Left lobe of liver (tissue), 2 donors: ENCODE data around the gene CATSPERB. TPM values are rescaled to one million over a fixed set of nuclear protein-coding genes. Genes with fewer than 3 reads are reported as not detected.
"Not testable (repeated sequence)": the region's sequence is repeated elsewhere in the genome, so short reads cannot be mapped to it uniquely, and the experiment has no call there.

Experiments
- ATAC-seq: fragments of 200-7000 bp; cut with Tn5 transposase; one replicate; pipeline ENCODE4 v1.9.1; 2020; ENCODE audit warnings: mild to moderate bottlenecking, moderate library complexity
- DNase-seq: peaks from one replicate; pipeline ENCODE4 v3.0.0-alpha.2; 2020; ENCODE audit warnings: low spot score
- total RNA-seq: library from RNA; stranded (reverse); gene quantifications from one replicate; pipeline ENCODE4 v1.2.1, GENCODE V29; 2021
- donor health status: DM: no; HTN: no; CAD: no; lungs with moderate emphysema.
- donor health status: DM: no; HTN: yes; CAD: no.

The CATSPERB gene
- total RNA-seq, 1 donor from 2014 or later: not detected

DNA sequence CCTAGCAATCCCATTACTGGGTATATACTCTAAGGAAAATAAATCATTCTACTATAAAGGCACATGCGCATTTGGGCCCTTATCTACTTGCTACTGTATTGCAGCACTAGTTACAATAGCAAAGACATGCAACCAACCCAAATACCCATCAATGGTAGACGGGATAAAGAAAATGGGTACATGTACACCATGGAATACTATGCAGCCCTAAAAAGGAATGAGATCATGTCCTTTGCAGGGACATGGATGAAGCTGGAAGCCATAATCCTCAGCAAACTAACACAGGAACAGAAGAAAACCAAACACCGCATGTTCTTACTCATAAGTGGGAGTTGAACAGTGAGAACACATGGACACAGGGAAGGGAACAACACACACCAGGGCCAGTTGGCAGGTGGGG is 54.2 kb downstream of the CATSPERB start:
- ATAC-seq: not testable (repeated sequence)

GRCh38 chr14:91674911-91675310 is 57.0 kb downstream of the CATSPERB start:
- DNase-seq (no peak), ATAC-seq (no peak)

More for the DNA sequence above, 54.2 kb downstream of the CATSPERB start:
- DNase-seq: not testable (repeated sequence)

DNA sequence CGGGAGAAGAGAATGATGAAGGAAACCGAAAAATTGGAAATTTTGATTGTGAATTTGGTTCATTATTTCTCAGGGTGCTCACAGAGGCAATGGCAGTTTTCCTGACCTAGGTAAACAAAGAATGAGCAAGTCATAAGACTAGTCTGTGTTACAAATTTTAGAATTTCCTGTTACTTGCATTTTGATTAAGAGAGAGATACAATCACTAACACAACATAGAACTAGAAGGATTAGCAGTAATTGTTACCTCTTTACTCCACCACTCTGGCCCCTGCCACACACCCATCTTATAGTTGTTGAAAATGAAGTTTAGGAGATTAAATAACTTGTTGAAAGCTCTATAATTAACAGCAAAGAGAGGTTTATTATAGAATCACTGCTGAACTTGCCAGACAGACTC is 62.0 kb downstream of the CATSPERB start:
- ATAC-seq: no peak
- no peak for DNase-seq

DNA sequence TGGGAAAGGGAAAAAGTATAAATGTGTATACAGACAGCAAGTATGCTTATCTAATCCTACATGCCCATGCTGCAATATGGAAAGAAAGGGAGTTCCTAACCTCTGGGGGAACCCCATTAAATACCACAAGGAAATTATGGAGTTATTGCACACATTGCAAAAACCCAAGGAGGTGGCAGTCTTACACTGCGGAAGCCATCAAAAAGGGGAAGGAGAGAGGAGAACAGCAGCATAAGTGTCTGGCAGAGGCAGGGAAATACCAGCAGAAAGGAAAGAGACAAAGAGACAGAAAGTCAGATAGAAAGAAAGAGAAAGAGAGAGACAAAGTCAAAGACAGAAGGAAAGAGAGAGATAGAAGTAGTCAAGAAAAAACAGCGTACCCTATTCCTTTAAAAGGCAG is 64.8 kb downstream of the CATSPERB start:
- not testable (repeated sequence) for DNase-seq, ATAC-seq

- no peak for ATAC-seq
Measured at GRCh38 chr14:91660790-91661189, 71.1 kb downstream of the CATSPERB start.

DNA sequence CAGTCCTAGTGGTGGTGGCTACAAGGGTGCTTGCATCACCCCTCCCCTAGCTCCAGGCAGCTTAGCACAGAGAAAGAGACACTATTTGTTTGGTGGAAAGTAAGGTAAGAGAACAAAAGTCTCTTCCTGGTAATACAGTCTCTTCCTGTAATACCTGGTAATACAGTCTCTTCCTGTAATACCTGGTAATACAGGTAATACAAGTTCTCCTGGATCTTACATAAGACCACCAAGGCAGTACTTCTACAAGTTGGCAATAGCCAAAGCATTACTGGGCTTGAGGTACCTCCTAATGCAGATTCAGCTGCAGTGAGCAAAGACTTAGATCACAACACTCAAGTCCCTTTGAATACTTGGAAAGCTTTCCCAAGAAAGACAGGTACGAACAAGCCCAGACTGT is 77.0 kb downstream of the CATSPERB start:
- ATAC-seq (no peak), DNase-seq (no peak)

More at GRCh38 chr14:91660790-91661189, 71.1 kb downstream of the CATSPERB start:
- DNase-seq: no peak

GRCh38 chr14:91653451-91653850 is 78.4 kb downstream of the CATSPERB start:
- ATAC-seq: no peak
- DNase-seq: no peak

- DNase-seq (no peak), ATAC-seq (peak; percentile 82)
Measured at GRCh38 chr14:91649930-91650329, 82.0 kb downstream of the CATSPERB start.

GRCh38 chr14:91647856-91648255 is 84.0 kb downstream of the CATSPERB start:
- no peak for DNase-seq
- ATAC-seq: no peak

DNA sequence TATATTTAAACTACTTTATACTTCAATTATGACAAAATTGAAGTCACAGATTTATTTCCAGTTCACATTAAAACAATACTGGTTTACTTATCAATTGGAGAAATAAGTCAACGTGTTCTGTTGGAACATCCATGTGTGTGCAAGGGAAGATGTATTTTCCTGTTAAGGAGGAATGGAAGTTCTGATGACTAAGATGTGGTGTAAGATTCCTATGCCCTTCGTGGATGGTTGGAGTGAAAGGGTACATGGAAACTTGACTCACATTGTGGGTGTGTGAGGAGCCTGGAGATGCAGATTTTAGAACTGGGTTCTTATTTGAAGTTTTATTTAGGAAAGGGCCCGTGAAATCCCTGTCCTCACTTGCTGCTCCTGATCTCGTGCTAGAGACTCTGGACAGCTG is 95.3 kb downstream of the CATSPERB start:
- no peak for DNase-seq
- no peak for ATAC-seq

DNA sequence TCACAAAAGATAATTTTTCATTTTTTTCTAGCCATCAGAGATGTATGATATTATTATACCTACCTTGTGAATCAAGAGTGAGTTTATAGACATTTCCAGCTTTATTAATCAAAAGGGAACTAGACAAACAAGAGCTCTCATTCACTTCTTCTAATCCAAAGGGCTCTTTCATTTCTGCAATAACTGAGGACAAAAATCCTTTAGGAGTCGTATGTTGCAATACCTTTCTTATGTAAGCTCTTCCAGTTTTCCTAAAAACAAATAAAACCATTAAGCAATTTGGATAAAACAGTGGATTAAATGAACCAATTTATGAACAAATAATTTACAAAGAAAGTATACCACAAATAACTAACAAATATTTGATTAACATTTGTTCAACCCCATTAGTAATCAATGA is 107.1 kb downstream of the CATSPERB start:
- DNase-seq (no peak), ATAC-seq (peak; percentile 58)

GRCh38 chr14:91614187-91614586 is 117.7 kb downstream of the CATSPERB start:
- DNase-seq: no peak

GRCh38 chr14:91613459-91614112 is 118.3 kb downstream of the CATSPERB start:
- DNase-seq (no peak), ATAC-seq (no peak)

More at GRCh38 chr14:91614187-91614586, 117.7 kb downstream of the CATSPERB start:
- ATAC-seq: no peak

GRCh38 chr14:91611528-91611927 is 120.4 kb downstream of the CATSPERB start:
- ATAC-seq (no peak), DNase-seq (no peak)

DNA sequence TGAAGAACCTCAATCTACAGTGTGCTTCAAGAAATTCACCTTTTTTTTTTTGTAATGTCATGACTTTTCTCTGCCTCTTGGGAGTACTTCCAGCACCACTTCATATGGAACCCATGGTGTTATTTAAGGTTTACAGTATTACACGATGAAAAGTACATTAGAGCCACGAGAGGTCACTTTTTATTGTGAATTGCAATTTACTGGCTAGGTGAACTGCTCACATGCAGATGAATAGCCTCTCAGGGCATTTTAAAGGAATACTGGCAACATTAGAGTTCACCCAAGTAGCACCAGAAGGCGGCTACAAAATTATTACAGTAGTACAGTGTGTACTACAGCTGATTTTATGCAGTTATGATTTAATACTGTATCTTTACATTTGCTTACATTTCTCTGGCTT is 122.7 kb downstream of the CATSPERB start:
- no peak for ATAC-seq
- DNase-seq: no peak

GRCh38 chr14:91607322-91608047 is 124.4 kb downstream of the CATSPERB start:
- DNase-seq: peak; percentile 50
- ATAC-seq: peak; percentile 90

DNA sequence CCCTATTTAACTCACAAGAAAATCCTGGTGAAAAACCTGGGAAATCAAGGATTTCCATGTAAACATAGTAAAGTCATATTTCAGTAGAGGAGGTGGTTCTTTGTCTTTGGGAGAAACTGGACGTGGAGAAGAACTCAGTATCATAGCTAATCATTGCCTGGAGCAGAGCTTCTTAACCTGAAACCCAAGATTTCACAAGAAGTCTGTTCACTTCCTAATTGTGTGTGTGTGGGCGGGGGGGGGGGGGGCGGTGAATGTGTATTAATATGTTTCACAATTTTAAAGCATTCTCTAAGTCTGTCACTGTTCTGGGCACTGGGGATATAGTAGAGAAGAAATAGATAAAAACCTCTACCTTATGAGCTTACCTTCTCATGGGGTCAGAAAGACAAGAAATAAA is 125.0 kb downstream of the CATSPERB start:
- DNase-seq: no peak
- no peak for ATAC-seq

- not testable (repeated sequence) for ATAC-seq, DNase-seq
Measured at GRCh38 chr14:91604611-91605010, 127.3 kb downstream of the CATSPERB start.

DNA sequence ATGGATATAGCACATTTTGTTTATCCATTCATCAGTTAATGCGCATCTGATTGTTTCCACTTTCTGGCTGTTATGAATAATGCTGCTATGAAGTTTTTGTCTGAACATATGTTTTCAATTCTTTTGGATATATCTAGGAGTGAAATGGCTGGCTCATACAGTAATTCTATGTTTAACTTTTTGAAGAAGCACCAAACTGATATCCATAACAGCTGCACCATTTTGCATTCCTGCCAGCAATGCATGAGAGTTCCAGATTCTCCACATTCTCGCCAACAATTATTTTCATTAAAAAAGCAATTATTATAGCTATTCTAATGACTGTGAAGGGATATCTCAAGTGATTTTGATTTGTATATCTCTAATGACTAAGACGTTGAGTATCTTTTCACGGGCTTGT is 131.9 kb downstream of the CATSPERB start:
- ATAC-seq: no peak
- no peak for DNase-seq

GRCh38 chr14:91595736-91596135 is 136.2 kb downstream of the CATSPERB start:
- DNase-seq: no peak
- ATAC-seq: no peak

DNA sequence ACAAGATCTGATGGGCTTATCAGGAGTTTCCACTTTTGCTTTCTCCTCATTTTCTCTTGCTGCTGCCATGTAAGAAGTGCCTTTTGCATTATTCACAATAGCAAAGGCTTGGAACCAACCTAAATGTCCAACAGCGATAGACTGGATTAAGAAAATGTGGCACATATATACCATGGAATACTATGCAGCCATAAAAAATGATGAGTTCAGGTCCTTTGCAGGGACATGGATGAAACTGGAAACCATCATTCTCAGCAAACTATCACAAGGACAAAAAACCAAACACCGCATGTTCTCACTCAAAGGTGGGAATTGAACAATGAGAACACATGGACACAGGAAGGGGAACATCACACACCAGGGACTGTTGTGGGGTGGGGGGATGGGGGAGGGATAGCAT is 137.9 kb downstream of the CATSPERB start:
- DNase-seq, ATAC-seq: not testable (repeated sequence)

GRCh38 chr14:91586410-91586809 is 145.5 kb downstream of the CATSPERB start:
- no peak for DNase-seq
- no peak for ATAC-seq
